ENCODE measurements around the gene MLLT10. TPM values are rescaled to one million over a fixed set of nuclear protein-coding genes. Genes with fewer than 3 reads are reported as not detected.

The MLLT10 gene
- 10 to 100 TPM; 39.9 to 52.5 (median 48.7) TPM for polyA plus RNA-seq (ENCODE audit: insufficient read length in 4 of 4)

DNA sequence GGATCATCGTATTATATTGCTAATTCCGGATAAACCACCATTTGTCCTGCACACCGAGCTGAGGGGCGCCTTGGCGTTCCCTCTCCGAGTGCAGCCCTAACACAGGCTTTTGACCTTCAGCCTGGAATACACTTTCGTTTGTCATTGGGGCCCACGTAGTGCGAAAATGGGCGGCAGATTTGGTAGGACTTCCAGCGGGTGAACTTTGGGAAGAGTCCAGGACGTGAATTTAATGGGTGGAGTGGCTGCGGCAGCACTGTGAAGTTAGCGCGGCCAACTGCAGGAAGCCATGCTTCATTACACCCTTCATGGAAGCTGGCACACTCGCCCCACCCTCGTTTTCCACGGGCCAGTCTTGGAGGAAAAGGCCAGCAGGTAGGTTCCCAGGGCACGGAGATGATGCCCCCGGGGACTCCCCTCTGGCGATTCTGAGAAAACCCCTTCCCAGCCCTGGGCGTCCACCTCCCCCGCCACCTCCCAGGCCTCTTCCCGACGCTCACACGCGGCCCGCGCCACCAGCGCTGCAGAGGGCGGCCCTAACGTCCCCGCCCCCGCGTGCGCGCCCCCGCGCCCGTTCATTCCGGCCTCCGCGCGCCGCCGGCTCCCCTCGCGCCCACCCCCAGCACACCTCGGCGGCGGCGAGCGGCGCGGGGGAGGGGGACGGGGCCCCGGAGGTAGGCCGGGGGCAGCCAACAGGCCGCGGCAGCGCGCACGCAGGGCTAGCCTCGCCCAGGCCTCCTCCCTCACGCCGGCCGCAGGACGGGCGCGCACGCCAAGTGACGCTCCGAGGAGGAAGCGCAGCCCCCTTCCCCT, at the start of gene MLLT10:
Gene MLLT10, plus strand, starts transcription at position 766 of the 813 bp plus-strand sequence. CDS start 413 bp downstream, outside the sequence.
- DNase-seq (ENCODE audit: low read depth in 4 of 4, low spot score in 2 of 4), result peak; percentile 86 to 93 (median 90)

DNA sequence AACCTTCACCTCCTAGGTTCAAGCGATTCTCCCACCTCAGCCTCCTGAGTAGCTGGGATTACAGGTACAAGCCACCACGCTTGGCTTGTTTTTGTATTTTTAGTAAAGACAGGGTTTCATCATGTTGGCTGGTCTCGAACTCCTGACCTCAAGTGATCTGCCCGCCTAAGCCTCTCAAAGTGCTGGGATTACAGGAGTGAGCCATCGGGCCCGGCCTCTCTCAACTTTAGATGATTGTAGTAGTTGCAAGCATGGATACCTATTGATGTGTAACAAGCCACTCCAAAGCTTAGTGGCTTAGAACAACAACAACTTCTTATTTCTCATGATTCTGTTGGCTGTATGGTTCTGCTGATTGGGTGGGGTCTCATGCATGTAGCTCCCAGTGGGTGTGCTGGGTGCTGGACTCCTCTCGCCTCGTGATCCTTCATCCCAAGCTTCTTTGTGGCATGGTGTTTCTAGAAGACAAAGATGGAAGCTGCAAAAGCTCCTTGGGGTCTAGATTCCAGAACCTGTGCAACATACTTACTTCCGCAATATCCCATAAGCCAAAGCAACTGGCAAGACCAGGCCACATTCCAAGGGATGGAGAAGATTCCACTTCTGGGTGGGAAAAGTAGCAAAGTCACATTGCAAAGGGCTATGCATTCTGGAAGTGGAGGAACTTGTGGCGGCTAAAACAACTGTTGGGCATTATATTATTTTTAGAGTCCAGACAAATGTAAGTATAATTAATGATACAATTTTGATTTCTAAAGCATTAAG, 46.4 kb upstream of the MLLT10 start:
- no peak for DNase-seq (ENCODE audit: low read depth in 4 of 4, low spot score in 2 of 4)

DNA sequence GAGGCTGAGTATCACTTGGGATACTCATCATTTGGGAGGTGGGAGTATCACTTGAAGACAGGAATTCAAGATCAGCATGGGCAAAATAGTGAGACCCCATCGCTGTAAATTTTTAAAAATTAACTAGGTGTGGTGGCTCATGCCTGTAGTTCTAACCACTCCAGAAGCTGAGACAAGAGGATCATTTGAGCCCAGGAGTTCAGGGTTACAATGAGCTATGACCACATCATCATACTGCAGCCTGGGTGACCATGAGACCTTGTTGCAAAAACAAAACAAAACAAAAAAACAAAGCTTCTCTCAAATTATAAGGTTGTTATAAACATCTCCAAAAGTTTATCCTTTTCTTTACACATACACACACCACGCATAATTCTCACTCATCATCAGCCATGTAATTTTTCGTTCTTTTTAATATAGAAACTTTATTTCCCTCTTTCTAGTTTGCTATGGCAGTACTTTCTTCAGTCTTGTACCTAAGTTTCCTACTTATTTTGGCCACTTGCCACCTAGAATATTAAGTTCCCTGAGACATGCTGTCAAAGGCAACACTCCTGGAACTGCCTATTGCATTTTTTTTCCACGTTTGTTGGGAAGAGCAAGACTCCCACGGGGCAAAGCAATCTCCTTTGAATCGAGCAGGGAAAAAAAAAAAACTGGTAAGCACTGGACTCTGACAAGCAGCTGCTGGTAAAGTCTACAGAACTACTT, 45.6 kb upstream of the MLLT10 start:
- DNase-seq (ENCODE audit: low read depth in 4 of 4, low spot score in 2 of 4), result peak in 1 of 4 donors; percentile 45

DNA sequence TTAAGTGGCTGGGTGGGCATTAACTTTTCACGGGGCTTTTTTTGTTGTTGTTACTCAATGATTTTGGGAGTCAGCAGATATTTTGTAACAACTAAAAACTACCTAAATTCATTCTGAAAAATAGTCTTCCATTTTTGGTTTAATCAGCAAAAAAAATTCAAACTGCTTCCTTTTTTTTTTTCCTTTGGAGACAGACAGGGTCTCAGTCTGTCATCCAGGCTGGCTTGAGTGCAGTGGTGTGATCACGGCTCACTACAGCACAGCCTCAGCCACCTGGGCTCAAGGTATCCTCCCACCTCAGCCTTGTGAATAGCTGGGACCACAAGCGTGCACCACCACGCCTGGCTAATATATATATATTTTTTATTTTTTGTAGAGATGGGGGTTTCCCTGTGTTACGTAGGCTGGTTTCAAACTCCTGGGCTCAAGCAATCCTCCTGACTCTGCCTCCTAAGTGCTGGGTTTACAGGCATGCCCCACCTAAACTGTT, 45.0 kb upstream of the MLLT10 start:
- no peak for DNase-seq (ENCODE audit: low read depth in 4 of 4, low spot score in 2 of 4)

DNA sequence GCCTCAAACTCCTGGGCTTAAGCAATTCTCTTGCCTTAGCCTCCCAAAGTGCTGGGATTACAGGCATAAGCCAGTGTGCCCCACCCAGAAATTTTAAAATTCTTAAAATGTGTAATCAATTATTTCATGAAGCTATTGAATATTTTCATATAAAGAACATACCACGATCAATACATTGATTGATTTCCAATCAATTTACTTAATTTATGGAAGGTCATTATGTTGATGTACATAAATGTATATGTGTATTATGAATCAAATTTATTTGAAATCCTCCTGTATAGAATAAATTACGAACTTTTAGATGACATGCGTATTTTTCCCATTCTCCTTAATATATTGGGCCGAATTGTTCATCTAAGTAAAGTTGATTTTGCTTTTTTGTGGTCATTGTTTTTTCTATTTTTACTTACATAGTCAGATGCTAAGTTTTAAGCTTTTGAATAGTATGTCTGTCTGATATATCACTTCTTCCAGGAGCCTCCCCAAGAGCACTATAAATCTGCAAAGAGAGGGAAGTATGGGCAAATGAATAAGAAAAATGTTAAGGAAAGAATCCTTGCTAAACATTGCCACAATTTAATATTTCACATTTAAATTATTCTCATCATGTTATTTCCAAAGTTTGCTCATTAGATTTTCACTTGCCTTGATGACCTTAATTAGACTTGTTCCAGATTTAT, 43.9 kb upstream of the MLLT10 start:
- no peak for DNase-seq (ENCODE audit: low read depth in 4 of 4, low spot score in 2 of 4)

DNA sequence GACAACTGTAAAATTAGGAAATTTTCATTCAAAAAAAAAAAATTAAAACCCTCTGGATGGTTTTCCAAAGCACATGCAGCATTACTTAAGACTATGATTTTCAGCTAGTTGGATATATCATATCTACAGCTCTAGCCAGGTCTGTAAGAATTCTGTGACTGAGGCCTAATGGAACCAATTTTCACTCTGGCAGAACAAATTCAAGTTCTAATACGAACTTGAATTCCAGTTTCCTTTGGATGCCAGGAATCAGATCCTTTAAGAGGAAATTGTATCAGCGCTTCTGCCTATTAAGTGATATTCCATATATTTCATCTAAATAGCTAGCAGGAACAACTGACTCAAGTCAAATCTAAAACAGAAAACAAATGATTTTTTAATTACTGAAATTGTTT, 43.3 kb upstream of the MLLT10 start:
- DNase-seq (ENCODE audit: low read depth in 4 of 4, low spot score in 2 of 4), result no peak

DNA sequence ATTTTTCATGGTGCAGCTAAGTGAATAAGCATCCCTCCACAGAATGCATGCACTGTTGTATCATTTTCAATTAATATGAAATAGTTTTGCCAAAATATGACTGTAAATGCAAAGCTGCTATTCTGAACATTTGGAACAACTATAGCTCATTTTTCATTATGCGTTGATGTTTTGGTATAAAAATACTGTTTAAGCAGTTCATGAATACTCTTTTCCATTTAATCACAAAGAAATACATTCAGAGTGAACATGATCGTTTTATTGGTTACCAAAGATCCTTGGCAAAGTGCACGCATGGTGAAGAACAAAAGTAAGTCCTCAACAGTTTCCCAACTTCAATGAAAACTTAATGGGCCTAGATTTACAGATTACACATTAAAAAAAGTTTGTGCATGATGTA, 41.6 kb upstream of the MLLT10 start:
- DNase-seq (ENCODE audit: low read depth in 4 of 4, low spot score in 2 of 4), result no peak

DNA sequence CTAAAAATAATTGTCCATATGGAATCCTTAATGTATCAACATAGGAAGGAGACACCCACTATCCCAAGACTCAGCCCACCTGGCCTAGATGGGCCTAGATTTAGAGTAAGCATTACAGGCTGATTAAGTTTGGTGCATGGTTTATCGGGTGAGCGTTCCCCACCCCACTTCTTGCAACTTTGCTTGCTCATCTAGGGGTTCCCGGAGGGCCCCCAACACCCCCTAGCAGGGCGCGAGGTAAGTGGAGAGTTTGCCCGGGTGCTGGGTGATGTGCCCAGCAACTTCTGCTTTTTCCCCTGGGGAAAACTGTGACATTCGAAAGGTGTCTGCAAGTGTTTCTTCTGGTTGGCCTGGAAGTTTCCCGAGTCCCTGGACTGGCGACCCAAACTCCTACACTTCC, 40.2 kb upstream of the MLLT10 start:
- DNase-seq (ENCODE audit: low read depth in 4 of 4, low spot score in 2 of 4), result no peak

DNA sequence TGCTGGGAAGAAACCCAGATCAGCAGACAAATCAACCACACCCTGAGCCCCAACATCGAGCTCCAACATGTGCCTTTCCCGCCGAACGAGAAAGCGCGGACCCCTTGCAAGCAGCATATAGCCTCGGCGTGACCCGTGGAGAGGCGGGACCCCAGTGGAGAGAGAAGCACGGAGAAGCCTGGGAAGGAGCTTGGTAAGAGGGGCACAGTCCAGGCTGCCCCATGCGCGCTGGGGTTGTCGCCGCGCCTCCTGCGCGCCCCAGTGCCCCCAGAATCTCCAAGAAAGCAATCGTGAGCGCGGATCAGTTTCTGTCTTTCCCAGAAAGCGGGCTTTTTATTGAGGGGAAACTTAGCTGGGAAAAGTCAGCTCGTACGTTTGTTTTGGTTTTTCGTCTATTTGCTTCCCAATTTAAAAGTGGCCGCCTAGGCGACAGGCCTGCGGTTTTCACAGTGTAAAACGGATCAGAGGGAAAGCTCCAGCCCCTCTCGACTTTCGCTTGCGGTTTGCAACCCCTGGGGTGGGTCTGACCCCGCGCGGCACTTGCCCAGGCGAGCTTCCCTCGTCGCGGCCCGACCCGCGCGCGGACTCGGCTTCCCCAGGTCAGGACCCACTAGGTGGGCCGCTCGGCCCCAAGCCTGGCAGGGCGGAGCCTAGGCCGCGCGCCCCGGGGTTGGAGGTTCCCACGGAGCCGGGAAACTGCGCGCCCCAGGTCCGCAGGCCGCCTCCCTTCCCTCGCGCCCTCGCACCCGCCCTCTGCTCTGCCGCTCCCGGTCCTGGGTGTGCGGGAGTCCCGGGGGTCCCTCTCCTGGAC, 39.6 kb upstream of the MLLT10 start:
- peak in 1 of 4 donors; percentile 28 for DNase-seq (ENCODE audit: low read depth in 4 of 4, low spot score in 2 of 4)

DNA sequence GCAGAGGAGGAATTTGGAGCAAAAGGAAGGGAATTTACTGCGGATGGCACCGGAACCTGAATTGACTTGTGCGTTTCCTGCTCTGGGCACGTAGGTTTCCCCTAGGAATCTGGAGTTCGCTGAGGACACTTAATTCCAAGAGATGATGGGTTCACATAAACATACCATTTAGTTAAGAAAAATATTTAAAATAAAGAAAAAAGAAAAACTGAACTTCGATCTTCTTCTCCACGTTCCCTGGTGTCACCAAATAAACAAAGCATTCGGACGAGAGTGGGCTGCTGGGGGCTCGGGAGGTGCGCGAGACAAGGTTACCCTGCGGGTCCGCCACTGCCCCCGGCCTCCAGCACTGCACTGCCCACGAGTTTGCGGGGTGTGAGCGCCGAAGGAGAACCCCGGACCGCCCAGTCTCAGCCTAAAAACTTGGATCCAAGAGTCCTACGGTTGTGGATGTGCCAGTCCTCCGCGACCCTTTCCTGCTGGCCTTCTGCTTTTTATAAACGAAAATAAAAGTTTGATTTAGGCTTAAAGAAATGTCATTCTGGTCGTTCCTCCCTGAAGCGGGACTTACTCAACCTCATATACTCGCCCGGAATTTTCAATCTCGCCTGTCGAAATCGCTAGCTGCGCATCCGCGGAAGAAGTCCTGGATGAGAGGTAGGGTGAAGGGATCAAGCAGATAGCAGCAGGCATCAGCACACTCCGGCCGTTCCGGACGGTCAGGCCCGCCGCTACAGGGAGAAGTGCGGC, 38.9 kb upstream of the MLLT10 start:
- DNase-seq (ENCODE audit: low read depth in 4 of 4, low spot score in 2 of 4), result no peak

DNA sequence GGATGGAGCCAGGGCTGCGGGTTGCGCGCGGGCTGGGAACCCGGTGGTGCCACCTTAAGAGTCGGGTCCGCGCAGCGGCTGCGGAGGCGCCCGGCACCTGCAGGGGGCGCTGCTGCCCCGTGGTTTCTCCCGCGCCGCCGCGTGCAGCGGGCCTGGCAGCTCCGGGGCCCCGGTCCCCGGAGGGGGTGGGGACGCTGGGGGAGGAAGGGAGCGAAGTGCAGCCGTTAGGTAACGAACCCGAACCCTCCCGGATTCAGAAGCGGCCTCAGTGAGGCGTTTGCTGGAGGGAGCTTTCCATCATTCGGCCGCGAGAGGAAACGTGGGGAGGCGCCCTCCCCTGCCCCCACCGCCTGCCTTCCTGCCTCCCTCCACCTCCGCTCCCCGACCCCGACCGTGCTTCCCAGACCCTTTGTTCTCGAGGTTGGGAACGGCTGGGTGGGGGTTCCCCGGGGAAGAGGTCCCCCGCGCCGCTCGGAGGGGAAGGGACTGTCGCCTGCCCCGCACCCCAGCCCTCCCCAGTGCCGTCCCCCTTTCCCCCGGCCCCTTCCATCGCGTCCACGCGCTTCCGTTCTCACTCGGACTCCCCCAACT, 38.2 kb upstream of the MLLT10 start:
- peak in 2 of 4 donors; percentile 91 to 93 for DNase-seq (ENCODE audit: low read depth in 4 of 4, low spot score in 2 of 4)

DNA sequence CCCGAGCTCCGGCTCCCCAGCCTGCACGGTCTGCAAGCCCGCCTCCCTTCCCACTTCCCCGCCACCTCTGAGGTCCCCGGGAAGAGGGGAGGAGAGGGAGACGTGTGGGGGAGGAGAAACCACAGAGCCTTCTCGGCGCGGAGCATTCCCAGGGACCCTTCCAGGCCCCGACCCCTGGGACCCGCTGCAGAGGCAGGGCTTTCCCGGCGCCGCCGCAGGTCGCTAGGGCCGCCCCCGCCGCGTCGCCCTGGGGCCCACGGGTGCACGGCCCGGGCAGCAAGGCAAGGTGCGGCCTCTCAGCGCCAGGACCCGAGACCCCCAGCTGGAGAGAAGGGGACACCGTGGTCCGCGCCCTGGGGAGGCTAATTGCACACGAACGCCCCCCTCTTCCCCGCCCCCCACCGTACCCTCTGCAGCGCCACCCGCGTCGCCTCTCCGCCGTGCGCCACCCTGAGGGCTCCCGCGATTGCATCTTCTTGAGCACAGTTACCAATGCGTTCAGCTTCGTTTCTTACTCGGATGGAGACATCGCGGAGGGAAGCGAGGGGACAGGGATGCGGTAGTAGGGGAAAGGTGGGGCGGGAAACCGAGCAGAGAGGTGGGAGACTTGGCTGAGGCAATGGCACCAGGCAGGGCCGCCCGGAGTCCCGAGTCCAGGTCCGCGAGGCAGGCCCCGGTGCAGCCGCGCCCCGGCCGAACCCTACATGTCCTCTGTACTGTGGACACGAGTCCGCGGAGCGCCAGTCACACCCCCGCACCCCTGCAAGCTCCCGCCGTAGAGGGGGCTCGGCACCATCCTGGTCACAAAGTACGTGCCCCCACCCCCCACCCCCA, 37.5 kb upstream of the MLLT10 start:
- DNase-seq (ENCODE audit: low read depth in 4 of 4, low spot score in 2 of 4), result no peak

DNA sequence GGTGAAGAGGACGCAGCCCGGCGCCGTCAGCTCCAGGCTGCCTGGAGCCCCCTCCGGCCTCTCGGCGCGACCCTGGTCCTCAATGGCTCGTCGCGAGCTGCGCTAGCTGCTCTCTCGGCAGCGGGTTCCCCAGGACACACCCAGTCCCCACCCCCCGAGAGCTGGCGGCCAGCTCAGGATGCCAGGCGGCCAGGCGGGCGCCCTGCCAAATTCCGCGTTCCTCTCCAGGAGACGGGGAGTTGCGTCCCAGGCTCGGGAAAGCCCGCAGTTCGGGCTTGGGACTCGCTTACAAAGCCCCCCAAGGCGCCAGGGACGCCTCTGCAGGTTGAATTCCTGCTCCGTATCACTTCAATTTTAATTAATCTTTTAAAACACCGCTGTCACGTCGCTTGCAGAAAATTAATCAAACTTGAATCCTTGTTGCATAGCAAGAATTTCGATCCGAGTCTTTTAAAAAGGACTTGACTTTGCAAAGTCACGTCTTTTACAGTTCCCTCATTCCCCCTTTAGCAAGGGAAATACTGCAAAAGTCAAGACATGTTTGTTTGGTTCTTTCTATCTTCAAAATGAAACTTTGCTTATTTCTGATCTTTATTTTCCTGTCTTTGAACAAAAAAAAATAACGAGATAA, 36.7 kb upstream of the MLLT10 start:
- no peak for DNase-seq (ENCODE audit: low read depth in 4 of 4, low spot score in 2 of 4)

DNA sequence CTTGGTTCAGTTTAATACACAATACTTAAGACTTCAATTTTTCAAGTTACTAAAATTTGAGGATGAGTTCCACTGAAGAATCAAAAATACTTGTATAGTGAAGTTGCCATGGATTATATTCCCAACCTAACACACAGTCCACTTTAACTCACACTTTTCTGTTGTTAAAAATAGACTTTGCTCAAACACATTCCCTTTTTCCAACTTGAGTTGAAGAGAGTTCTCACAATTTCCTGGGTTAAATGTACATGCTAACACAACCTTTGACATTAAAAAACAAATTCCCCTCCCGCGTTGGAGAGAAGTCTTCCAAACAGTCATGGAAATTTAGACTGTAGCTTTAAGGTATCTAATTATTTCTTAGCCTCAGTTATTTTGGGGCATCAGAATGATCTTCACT, 35.7 kb upstream of the MLLT10 start:
- no peak for DNase-seq (ENCODE audit: low read depth in 4 of 4, low spot score in 2 of 4)

DNA sequence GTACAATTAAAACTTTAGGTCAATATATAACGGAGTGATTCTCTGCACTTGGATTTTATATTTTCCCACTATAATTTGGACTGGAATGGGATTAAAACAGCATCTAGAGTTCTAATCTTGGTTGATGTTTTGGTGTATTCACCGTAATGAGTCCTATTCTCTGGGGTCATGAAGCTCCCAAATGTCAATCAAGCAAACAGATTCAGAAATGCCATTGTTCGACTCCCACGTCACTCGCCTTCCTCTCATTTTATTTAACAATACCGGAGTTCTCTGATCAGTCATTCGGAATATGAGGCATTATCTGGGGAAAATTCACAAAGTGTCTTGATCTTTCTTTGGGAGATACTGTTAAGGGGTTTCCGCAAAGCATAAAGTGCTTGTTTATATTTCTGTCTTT, 35.0 kb upstream of the MLLT10 start:
- no peak for DNase-seq (ENCODE audit: low read depth in 4 of 4, low spot score in 2 of 4)

DNA sequence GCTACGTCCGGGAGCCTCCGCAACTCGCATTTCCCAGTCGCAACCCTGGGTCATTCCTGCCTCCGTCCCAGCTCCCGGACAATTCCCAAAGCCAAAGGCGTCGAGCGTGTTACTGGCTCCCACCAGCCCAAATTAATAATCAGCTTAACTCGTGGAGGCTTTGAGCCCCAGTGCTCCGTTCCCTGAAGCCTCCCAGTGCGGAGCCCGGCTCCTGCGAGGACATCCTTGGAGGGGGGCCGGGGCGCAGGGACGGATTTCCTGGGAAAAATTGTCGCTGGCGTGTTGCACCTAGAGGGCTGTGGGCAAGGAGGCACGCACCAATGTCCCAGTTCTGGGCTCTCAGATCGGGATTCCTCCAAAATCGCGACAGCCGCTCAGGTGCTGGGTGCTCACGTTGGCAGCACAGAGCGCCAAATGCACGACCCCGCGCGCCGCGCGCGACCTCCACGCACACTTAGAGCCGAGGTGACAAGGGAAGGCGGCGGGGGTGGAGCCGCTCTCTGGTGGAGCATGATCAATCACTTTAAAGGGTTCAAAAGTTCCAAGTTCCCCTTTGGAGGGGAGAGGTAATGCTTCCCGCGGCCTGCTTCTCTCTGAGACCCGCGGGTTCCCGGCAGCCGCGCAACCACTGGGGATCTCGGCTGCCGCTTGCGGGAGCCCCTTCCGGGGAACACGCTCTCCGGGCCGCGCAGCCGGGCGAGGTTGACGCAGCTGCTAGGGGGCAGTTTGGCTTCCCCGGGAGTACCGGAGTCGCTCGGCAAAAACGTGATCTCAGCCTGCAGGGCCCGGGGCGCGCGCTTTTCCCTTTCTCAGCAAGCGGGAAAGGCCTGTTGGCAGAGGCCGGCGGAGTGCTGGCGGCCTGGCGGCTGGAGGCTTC, 34.1 kb upstream of the MLLT10 start:
- DNase-seq (ENCODE audit: low read depth in 4 of 4, low spot score in 2 of 4), result no peak

Data from left renal cortex interstitium (tissue), 4 donors.